Measurements from ENCODE around the gene HRH4. TPM values are rescaled to one million over a fixed set of nuclear protein-coding genes. Genes with fewer than 3 reads are reported as not detected.

Gene HRH4
- total and polyA plus RNA-seq, 8 donors = 0.03 to 0.37 TPM; not detected in 6

DNA sequence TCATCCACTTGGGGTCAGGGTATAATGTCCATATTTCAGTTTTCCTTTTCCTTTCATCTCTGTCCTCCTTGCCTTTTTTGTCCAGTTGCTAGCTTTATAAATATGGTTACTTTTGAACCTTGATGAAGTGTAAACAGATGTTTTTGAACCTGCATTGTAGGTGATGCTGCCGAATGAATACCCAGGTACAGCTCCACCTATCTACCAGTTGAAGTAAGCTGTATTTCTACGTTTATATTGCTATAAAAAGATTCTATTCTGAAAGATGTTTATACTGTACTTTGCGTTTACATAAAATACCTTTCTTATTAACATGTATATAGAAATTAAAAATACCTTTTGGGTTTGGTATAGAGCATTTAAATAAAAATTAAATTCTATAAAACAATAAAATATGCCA, 31.7 kb upstream of the HRH4 start:
- intact Hi-C loops (cut with DNase I; ENCODE audit: low total_unique reads) = no loop called here
- 73 to 83% (median 80%) methylated on average over 3 of the region's 3 CpGs for WGBS, 5 donors
- TF ChIP-seq, protein P1, sequence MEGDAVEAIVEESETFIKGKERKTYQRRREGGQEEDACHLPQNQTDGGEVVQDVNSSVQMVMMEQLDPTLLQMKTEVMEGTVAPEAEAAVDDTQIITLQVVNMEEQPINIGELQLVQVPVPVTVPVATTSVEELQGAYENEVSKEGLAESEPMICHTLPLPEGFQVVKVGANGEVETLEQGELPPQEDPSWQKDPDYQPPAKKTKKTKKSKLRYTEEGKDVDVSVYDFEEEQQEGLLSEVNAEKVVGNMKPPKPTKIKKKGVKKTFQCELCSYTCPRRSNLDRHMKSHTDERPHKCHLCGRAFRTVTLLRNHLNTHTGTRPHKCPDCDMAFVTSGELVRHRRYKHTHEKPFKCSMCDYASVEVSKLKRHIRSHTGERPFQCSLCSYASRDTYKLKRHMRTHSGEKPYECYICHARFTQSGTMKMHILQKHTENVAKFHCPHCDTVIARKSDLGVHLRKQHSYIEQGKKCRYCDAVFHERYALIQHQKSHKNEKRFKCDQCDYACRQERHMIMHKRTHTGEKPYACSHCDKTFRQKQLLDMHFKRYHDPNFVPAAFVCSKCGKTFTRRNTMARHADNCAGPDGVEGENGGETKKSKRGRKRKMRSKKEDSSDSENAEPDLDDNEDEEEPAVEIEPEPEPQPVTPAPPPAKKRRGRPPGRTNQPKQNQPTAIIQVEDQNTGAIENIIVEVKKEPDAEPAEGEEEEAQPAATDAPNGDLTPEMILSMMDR (IDR thresholded peaks at IDR 0.05) = no peak
- no peak for TF ChIP-seq EP300 (IDR thresholded peaks at IDR 0.05)
- TF ChIP-seq POLR2A (IDR thresholded peaks at IDR 0.05) = no peak
- TF ChIP-seq POLR2AphosphoS5 (IDR thresholded peaks at IDR 0.05) = no peak

GRCh38 chr18:24429188-24429587, 31.2 kb upstream of the HRH4 start:
- TF ChIP-seq POLR2AphosphoS5 (IDR thresholded peaks at IDR 0.05) (no peak), EP300 (IDR thresholded peaks at IDR 0.05) (no peak), POLR2A (IDR thresholded peaks at IDR 0.05) (no peak)
- TF ChIP-seq, protein P1 (IDR thresholded peaks at IDR 0.05) = no peak
- H3K9me3 ChIP-seq = peaks cover 0 to 5% (median 0%) of the 10 kb centered on the region in 4 donors
- intact Hi-C loops (cut with DNase I; ENCODE audit: low total_unique reads) = no loop called here
- H3K4me3 ChIP-seq = no peak overlapping the region
- H3K27me3 ChIP-seq = peaks cover 0 to 12% (median 0%) of the 10 kb centered on the region in 3 donors
- H3K4me1 ChIP-seq = peaks cover 6 to 18% (median 14%) of the 10 kb centered on the region in 4 donors
- H3K27ac ChIP-seq = no peak overlapping the region
- no peak for DNase-seq
- H3K36me3 ChIP-seq = peaks cover 0 to 29% (median 21%) of the 10 kb centered on the region in 4 donors
- 94 to 97% (median 95%) methylated on average over 4 of the region's 4 CpGs for WGBS, 5 donors

More for the DNA sequence above, 31.7 kb upstream of the HRH4 start:
- Histone ChIP-seq H3K27ac (no peak overlapping the region), H3K36me3 (peaks cover 0 to 26% (median 19%) of the 10 kb centered on the region in 4 donors), H3K9me3 (peaks cover 0 to 5% (median 0%) of the 10 kb centered on the region in 4 donors), H3K27me3 (peaks cover 0 to 17% (median 0%) of the 10 kb centered on the region in 3 donors), H3K4me1 (peaks cover 6 to 18% (median 14%) of the 10 kb centered on the region in 4 donors), H3K4me3 (no peak overlapping the region)
- no peak for DNase-seq

DNA sequence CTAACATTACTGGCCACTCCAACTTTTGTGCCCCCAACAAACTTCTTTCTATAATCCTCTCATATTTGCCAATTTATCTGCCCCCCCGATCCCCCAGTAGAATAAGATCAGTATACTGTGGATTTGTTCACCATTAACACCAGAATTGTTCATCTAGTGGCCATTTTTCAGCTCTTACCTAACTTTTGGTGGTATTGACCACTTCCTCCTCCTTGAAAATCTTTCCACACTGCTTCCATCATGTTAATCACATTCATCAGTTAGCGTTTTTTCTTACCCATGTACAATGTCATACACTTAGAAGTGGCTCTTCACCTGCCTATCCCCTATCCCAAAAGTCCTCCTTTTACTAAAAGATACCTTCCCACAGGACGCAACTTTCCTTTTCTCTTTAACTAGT, 27.8 kb upstream of the HRH4 start:
- H3K27me3 ChIP-seq = no peaks in the 10 kb centered on the region
- no peak for DNase-seq
- intact Hi-C loops (cut with DNase I; ENCODE audit: low total_unique reads) = no loop called here
- TF ChIP-seq EP300 (IDR thresholded peaks at IDR 0.05) (no peak), POLR2A (IDR thresholded peaks at IDR 0.05) (no peak), POLR2AphosphoS5 (IDR thresholded peaks at IDR 0.05) (no peak)
- TF ChIP-seq, protein P1 (IDR thresholded peaks at IDR 0.05) = no peak
- H3K36me3 ChIP-seq = peaks cover 0 to 52% (median 41%) of the 10 kb centered on the region in 4 donors
- no peak overlapping the region for H3K27ac ChIP-seq
- H3K9me3 ChIP-seq = no peaks in the 10 kb centered on the region
- 92 to 97% (median 95%) methylated on average over 3 of the region's 3 CpGs for WGBS, 5 donors
- no peak overlapping the region for H3K4me3 ChIP-seq
- H3K4me1 ChIP-seq = peaks cover 1 to 10% (median 6%) of the 10 kb centered on the region in 4 donors

DNA sequence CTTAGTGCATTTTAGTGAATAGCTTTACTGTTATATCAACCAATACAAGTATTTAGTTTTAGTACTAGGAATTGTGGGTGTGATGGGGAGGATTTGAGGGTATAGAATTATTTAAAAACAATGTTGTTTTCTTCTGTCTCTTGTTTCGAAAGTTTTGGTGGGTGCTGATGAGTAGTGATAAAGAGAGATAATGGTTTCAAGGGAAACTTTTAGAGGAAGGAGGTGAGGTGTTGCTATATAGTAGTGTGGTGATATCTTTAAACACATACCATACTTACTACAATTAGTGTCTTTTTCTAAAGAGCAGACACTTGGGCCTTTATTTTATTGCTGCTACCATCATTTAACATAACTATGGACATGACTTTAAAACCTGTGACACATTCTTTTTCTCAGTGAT, 23.5 kb upstream of the HRH4 start:
- intact Hi-C loops (cut with DNase I; ENCODE audit: low total_unique reads) = no loop called here
- no peak for DNase-seq
- WGBS, 5 donors = 88 to 94% (median 93%) methylated on average over 1 of the region's 1 CpG
- peaks cover 9 to 76% (median 63%) of the 10 kb centered on the region in 4 donors for H3K36me3 ChIP-seq
- H3K4me3 ChIP-seq = no peak overlapping the region
- no peak overlapping the region for H3K27ac ChIP-seq
- H3K27me3 ChIP-seq = no peaks in the 10 kb centered on the region
- TF ChIP-seq POLR2A (IDR thresholded peaks at IDR 0.05) = no peak
- no peak for TF ChIP-seq POLR2AphosphoS5 (IDR thresholded peaks at IDR 0.05)
- TF ChIP-seq, protein P1 (IDR thresholded peaks at IDR 0.05) = no peak
- TF ChIP-seq EP300 (IDR thresholded peaks at IDR 0.05) = no peak
- no peaks in the 10 kb centered on the region for H3K4me1 ChIP-seq
- H3K9me3 ChIP-seq = no peaks in the 10 kb centered on the region
